GM12891 (cell line): ENCODE data around the gene CLBA1.

Source experiments
- POLR2A ChIP-seq: IDR thresholded peaks from 2 replicates; pipeline ENCODE4 v1.6.1; 2011; ENCODE audit warnings: low read depth, low read length, control low read depth
- POLR2AphosphoS5 ChIP-seq: IDR thresholded peaks from 2 replicates; pipeline ENCODE4 v1.6.1; 2011; ENCODE audit warnings: low read depth, low read length, control low read depth
- SPI1 ChIP-seq: IDR thresholded peaks from 2 replicates; pipeline ENCODE4 v1.6.1; 2011; ENCODE audit warnings: low read depth, low read length, control low read depth
- TAF1 ChIP-seq: IDR thresholded peaks from 2 replicates; pipeline ENCODE4 v1.6.1; 2011; ENCODE audit warnings: low read depth, low read length, control low read depth

- TF ChIP-seq POLR2AphosphoS5 (no peak), TAF1 (no peak), POLR2A (no peak), SPI1 (no peak)
Observed at GRCh38 chr14:104979758-104980610, 5.6 kb upstream of the CLBA1 start.
